Adrenal gland (tissue), 12 donors: ENCODE data around the gene PGAP3. TPM values are rescaled to one million over a fixed set of nuclear protein-coding genes. Genes with fewer than 3 reads are reported as not detected.
"Not testable (repeated sequence)": the region's sequence is repeated elsewhere in the genome, so short reads cannot be mapped to it uniquely, and the experiment has no call there.

Experiments
- DNase-seq, 7 donors: peaks; one replicate each; pipeline ENCODE4 v3.0.0-alpha.2; 2019 to 2020
- H3K27ac ChIP-seq, 5 donors: fragments of 200-600 bp; sonication (generic) in 4 of 5; 1 replicate in 3 of 5; 2 replicates in 2 of 5; pipeline versions ENCODE4 v1.5.1 to v1.8.0; 2016 to 2020; ENCODE audit warnings: mild to moderate bottlenecking in 1 of 5
- H3K27me3 ChIP-seq: fragments of 200-600 bp; 2 replicates; pipeline ENCODE4 v1.8.0; 2021
- H3K36me3 ChIP-seq, 2 donors: fragments of 200-600 bp; replicated peaks in 1 of 2; 1 replicate in 1 of 2; 2 replicates in 1 of 2; pipeline versions ENCODE4 v1.5.1 to v1.8.0; 2018 to 2022
- H3K4me1 ChIP-seq, 2 donors: fragments of 200-600 bp; replicated peaks in 1 of 2; 1 replicate in 1 of 2; 2 replicates in 1 of 2; pipeline versions ENCODE4 v1.5.1 to v1.8.0; 2018 to 2021
- H3K4me3 ChIP-seq, 4 donors: fragments of 200-600 bp; sonication (generic) in 3 of 4; one replicate each; pipeline ENCODE4 v1.5.1; 2016 to 2018
- H3K9me3 ChIP-seq, 3 donors: fragments of 200-600 bp; sonication (generic) in 1 of 3; replicated peaks in 1 of 3; 1 replicate in 2 of 3; 2 replicates in 1 of 3; pipeline versions ENCODE4 v1.5.1 to v1.8.0; 2016 to 2021
- POLR2A ChIP-seq, 2 donors: fragments of 450-650 bp; IDR thresholded peaks; one replicate each; pipeline ENCODE4 v1.6.1; 2017; ENCODE audit warnings: antibody characterized with exemption in 2 of 2, mild to moderate bottlenecking in 2 of 2, moderate library complexity in 1 of 2
- WGBS, 4 donors: extraction: QIAGEN DNeasy Blood & Tissue Kit in 2 of 4; methylation state at CpG; one replicate each; pipeline versions ENCODE4 v1.1.5 to v1.1.7; 2013 to 2017; 5-methylcytosine and 5-hydroxymethylcytosine counted together
- intact Hi-C, 2 donors: fragments of 100-400 bp; cut with DNase I; formaldehyde crosslinking; loops; one replicate each; pipeline versions ENCODE4 v1.14.1 to v1.15.0; 2022 to 2023
- polyA plus RNA-seq, 3 donors: library from polyadenylated mRNA; stranded (reverse); fragments of 200-250 nt in 2 of 3; fragments of 350-450 nt in 1 of 3; fragmentation: Illumina TruSeq in 1 of 3; extraction: RNeasy Lipid Tissue Mini Kit (QIAGEN cat#74804) in 1 of 3; gene quantifications; one replicate each; pipeline ENCODE4 v1.2.3, GENCODE V29; 2013 to 2014
- total RNA-seq, 9 donors: library from RNA; depleted of rRNA in 4 of 9; stranded (reverse); fragments of >200 nt in 4 of 9; fragments of 120-200 nt in 1 of 9; fragmentation: NEBNext Ultra II Directional in 1 of 9; extraction: Animal tissue kit (Norgen Biotek cat#: 25700) in 1 of 9; gene quantifications; one replicate each; pipeline versions ENCODE4 v1.1.0 to v1.2.4, GENCODE V29; 2013 to 2023
- TF ChIP-seq, protein P1 (sequence below), 6 experiments: fragments of 450-650 bp in 4 of 6; fragments of 200-600 bp in 2 of 6; sonication (generic) in 1 of 6; IDR thresholded peaks; 1 replicate in 5 of 6; 2 replicates in 1 of 6; pipeline versions ENCODE4 v1.5.1 to v1.8.0; 2016 to 2021; ENCODE audit warnings: antibody characterized with exemption in 6 of 6, mild to moderate bottlenecking in 2 of 6, moderate library complexity in 1 of 6
- donor health status: healthy with polysubstance abuse.
- donor health status: Bipolar disorder and iron deficiency.
- donor health status: DM: yes; HTN: yes; CAD: no.
- donor health status: DM: no; HTN: no; CAD: no.
- donor health status: DM: no; HTN: no; CAD: no.
- donor health status: DM: yes; HTN: yes; CAD: no.

Gene PGAP3
- total and polyA plus RNA-seq, 12 donors = 7.6 to 35.1 (median 22.7) TPM

DNA sequence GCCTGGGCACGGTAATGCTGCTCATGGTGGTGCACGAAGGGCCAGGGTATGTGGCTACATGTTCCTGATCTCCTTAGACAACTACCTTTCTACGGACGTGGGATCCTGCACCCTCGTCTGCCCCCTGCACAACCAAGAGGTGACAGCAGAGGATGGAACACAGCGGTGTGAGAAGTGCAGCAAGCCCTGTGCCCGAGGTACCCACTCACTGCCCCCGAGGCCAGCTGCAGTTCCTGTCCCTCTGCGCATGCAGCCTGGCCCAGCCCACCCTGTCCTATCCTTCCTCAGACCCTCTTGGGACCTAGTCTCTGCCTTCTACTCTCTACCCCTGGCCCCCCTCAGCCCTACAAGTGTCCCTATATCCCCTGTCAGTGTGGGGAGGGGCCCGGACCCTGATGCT, 24.0 kb upstream of the PGAP3 start:
- intact Hi-C loops = no loop called here
- Histone ChIP-seq H3K9me3 (no peaks in the 10 kb centered on the region), H3K27ac (no peak overlapping the region), H3K4me3 (no peak overlapping the region), H3K36me3 (no peaks in the 10 kb centered on the region), H3K27me3 (no peaks in the 10 kb centered on the region), H3K4me1 (no peaks in the 10 kb centered on the region)
- no peak for TF ChIP-seq POLR2A (IDR thresholded peaks at IDR 0.05)
- TF ChIP-seq, protein P1, sequence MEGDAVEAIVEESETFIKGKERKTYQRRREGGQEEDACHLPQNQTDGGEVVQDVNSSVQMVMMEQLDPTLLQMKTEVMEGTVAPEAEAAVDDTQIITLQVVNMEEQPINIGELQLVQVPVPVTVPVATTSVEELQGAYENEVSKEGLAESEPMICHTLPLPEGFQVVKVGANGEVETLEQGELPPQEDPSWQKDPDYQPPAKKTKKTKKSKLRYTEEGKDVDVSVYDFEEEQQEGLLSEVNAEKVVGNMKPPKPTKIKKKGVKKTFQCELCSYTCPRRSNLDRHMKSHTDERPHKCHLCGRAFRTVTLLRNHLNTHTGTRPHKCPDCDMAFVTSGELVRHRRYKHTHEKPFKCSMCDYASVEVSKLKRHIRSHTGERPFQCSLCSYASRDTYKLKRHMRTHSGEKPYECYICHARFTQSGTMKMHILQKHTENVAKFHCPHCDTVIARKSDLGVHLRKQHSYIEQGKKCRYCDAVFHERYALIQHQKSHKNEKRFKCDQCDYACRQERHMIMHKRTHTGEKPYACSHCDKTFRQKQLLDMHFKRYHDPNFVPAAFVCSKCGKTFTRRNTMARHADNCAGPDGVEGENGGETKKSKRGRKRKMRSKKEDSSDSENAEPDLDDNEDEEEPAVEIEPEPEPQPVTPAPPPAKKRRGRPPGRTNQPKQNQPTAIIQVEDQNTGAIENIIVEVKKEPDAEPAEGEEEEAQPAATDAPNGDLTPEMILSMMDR (IDR thresholded peaks at IDR 0.05) = no peak
- DNase-seq = no peak
- WGBS, 4 donors = 92 to 93% (median 92%) methylated on average over 5 to 10 of the region's 10 CpGs

DNA sequence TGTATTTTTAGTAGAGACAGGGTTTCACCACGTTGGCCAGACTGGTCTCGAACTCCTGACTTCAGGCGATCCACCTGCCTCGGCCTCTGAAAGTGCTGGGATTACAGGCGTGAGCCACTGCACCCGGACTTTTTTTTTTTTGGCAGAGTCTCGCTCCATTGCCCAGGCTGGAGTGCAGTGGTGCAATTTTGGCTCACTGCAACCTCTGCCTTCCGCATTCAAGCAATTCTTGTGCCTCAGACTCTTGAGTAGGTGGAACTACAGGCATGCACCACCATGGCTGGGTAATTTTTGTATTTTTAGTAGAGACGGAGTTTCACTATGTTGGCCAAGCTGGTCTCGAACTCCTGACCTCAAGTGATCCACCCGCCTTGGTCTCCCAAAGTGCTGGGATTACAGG, 23.2 kb upstream of the PGAP3 start:
- H3K9me3 ChIP-seq, H3K27ac ChIP-seq, intact Hi-C loops, DNase-seq, H3K27me3 ChIP-seq, H3K4me3 ChIP-seq, H3K36me3 ChIP-seq, H3K4me1 ChIP-seq: not testable (repeated sequence)
- 87 to 89% (median 89%) methylated on average over 11 of the region's 11 CpGs for WGBS, 4 donors

DNA sequence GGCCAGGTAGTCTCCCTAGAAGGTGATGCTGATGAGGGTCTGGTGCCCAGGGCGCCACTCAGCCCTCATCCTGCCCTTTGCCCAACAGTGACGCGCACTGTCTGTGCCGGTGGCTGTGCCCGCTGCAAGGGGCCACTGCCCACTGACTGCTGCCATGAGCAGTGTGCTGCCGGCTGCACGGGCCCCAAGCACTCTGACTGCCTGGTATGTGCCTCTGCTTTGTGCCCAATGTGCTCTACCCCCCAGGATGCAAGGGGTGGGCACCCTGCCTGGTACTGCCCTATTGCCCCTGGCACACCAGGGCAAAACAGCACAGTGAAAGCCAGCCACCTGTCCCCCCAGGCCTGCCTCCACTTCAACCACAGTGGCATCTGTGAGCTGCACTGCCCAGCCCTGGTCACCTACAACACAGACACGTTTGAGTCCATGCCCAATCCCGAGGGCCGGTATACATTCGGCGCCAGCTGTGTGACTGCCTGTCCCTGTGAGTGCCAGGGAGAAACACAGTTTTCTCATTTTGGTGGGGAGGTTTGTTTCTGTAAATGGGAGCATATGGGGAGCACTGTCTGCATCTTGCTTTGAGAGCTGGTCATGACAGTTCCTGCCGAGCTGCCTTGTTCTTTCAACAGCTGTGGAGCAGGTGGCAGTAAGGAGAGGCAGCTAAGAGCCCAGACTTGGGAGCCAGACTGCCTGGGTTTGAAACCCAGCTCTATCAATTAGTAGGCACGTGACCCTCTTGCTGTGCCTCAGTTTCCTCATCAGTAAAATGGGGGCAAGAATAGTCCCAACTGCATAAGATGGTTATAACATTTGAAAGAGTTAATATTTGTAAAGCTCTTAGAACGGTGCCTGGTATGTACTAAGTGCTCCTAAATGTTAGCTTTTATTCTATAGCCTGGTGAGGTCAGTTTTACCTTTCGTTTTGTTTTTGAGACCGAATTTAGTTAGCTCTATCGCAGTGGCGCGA, 22.4 kb upstream of the PGAP3 start:
- intact Hi-C loops = no loop called here
- WGBS, 4 donors = 86 to 91% (median 89%) methylated on average over 13 to 20 of the region's 20 CpGs
- TF ChIP-seq POLR2A (IDR thresholded peaks at IDR 0.05) = no peak
- TF ChIP-seq, protein P1 (IDR thresholded peaks at IDR 0.05) = no peak
- H3K36me3 ChIP-seq = no peaks in the 10 kb centered on the region
- H3K4me1 ChIP-seq = no peaks in the 10 kb centered on the region
- no peak overlapping the region for H3K4me3 ChIP-seq
- H3K9me3 ChIP-seq = no peaks in the 10 kb centered on the region
- H3K27ac ChIP-seq = no peak overlapping the region
- H3K27me3 ChIP-seq = no peaks in the 10 kb centered on the region
- DNase-seq = no peak

DNA sequence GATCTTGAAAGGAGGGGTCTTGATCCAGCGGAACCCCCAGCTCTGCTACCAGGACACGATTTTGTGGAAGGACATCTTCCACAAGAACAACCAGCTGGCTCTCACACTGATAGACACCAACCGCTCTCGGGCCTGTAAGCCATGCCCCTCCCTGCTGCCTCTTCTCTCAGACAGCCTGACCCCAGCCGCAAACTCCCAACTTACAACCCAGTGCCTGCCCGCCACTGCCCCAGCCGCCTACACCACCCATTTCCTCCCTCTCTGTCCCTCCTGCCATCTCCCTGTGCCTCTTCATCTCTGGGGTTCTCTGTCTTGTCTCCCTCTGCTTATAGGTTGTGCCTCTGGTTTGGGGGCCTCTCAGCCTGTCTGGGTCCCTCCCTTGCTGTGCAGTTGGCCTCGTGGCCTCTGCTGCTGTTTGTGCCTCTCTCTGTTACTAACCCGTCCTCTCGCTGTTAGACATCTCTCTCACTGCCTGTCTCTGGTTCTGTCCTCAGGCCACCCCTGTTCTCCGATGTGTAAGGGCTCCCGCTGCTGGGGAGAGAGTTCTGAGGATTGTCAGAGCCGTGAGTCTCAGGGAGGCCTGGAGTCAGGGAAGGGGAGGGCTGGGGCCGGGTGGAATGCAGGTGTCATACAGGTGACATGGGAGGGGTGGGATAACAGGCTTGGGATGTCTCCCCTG, 21.6 kb upstream of the PGAP3 start:
- Histone ChIP-seq H3K27ac (no peak overlapping the region), H3K36me3 (no peaks in the 10 kb centered on the region), H3K4me1 (no peaks in the 10 kb centered on the region), H3K27me3 (no peaks in the 10 kb centered on the region), H3K9me3 (no peaks in the 10 kb centered on the region), H3K4me3 (no peak overlapping the region)
- DNase-seq = no peak
- intact Hi-C loops = no loop called here
- 80 to 89% (median 86%) methylated on average over 13 to 14 of the region's 14 CpGs for WGBS, 4 donors
- no peak for TF ChIP-seq POLR2A (IDR thresholded peaks at IDR 0.05)
- TF ChIP-seq, protein P1 (IDR thresholded peaks at IDR 0.05) = no peak
